ENCODE results near the gene ZNF792. TPM values are rescaled to one million over a fixed set of nuclear protein-coding genes. Genes with fewer than 3 reads are reported as not detected.

Gene ZNF792
- total RNA-seq, 3 donors from 2014 or later: 6.4 to 11.6 (median 11.1) TPM

DNA sequence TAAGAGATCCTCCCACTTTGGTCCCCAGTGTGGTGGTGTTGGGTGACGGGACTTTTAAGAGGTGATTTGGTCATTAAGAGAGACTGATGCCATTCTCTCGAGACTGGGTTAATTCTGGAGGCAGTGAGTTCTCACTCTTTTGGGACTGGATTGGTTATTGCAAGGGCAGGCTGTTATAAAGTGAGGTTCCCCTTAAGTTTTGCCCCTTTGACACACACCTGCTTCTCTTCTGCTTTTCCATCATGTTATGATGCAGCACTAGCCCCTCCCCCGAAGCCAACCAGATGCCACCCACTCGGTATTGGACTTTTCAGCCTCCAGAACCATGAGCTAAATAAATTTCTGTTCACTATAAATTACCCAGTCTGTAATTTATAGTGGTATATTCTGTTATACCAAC lies 19.8 kb upstream of the ZNF792 start:
- DNase-seq (ENCODE audit: low spot score in 2 of 2): no peak
- TF ChIP-seq POLR2AphosphoS5 (IDR thresholded peaks at IDR 0.05): no peak
- TF ChIP-seq, protein P1, sequence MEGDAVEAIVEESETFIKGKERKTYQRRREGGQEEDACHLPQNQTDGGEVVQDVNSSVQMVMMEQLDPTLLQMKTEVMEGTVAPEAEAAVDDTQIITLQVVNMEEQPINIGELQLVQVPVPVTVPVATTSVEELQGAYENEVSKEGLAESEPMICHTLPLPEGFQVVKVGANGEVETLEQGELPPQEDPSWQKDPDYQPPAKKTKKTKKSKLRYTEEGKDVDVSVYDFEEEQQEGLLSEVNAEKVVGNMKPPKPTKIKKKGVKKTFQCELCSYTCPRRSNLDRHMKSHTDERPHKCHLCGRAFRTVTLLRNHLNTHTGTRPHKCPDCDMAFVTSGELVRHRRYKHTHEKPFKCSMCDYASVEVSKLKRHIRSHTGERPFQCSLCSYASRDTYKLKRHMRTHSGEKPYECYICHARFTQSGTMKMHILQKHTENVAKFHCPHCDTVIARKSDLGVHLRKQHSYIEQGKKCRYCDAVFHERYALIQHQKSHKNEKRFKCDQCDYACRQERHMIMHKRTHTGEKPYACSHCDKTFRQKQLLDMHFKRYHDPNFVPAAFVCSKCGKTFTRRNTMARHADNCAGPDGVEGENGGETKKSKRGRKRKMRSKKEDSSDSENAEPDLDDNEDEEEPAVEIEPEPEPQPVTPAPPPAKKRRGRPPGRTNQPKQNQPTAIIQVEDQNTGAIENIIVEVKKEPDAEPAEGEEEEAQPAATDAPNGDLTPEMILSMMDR (IDR thresholded peaks at IDR 0.05): no peak
- TF ChIP-seq POLR2A (IDR thresholded peaks at IDR 0.05): no peak
- Histone ChIP-seq H3K4me3 (no peak overlapping the region), H3K4me1 (no peaks in the 10 kb centered on the region), H3K9me3 (no peaks in the 10 kb centered on the region), H3K36me3 (no peaks in the 10 kb centered on the region), H3K27me3 (no peaks in the 10 kb centered on the region), H3K27ac (no peak overlapping the region)
- intact Hi-C loops (cut with DNase I; ENCODE audit: low total_unique reads): no loop called here

DNA sequence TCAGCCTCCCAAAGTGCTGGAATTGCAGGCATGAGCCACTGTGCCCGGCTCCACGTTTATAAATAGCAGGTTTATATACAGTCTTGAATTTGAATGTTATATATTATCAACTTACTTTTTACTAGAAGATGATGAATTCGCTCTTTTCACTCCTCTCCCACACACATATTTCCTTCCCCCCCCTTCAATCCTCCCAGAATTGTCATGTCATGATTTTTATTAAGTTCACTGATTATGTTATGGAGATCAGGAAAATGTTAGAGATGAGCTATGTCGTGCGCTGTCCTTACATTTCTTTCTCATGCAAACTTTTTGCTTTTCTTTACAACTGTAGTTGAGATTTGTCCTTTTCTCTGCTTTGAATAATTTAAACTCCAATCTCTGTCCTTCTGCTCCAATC lies 18.2 kb upstream of the ZNF792 start:
- H3K4me3 ChIP-seq: no peak overlapping the region
- H3K36me3 ChIP-seq: no peaks in the 10 kb centered on the region
- no peaks in the 10 kb centered on the region for H3K27me3 ChIP-seq
- H3K27ac ChIP-seq: no peak overlapping the region
- DNase-seq (ENCODE audit: low spot score in 2 of 2): no peak
- no peak for TF ChIP-seq POLR2A (IDR thresholded peaks at IDR 0.05)
- no peak for TF ChIP-seq POLR2AphosphoS5 (IDR thresholded peaks at IDR 0.05)
- TF ChIP-seq, protein P1 (IDR thresholded peaks at IDR 0.05): no peak
- H3K9me3 ChIP-seq: peaks cover 0 to under 1% of the 10 kb centered on the region in 2 donors
- H3K4me1 ChIP-seq: no peaks in the 10 kb centered on the region
- intact Hi-C loops (cut with DNase I; ENCODE audit: low total_unique reads): no loop called here

DNA sequence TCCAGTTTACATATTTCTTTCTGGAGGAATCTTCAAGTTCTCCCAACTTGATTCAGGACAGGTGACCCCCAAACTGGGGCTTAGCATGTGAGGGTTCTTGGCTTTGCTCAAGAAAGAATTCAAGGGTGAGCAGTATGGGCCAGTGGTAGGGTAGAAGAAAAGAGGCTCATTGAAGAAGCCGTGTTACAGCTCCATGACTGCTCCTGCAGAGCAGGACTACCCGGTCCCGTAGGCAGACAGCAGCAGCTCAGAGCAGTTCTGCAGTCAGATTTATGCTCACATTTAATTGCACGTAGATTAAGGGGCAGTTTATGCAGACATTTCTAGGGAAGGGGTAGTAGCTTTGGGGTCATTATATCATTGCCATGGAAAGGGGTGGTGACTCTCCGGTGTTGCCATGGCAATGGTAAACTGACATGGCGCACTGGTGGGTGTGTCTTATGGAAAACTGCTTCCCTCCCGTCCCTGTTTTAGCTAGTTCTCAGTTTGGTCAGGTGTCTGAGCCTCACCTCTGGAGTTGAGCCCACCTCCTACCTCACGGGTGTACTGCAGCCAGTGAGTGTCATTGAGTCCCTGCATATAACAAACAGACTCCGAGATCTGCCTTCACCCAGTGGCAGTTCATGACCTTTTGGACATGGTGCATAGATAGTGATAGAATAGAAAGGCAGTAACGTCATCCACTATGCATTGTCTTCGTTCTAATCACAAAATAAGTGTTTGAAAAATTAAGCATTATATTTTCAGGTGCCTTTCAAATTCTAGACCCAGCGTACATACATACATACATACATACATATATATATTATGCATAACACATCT lies 16.0 kb upstream of the ZNF792 start:
- no peaks in the 10 kb centered on the region for H3K27me3 ChIP-seq
- H3K27ac ChIP-seq: no peak overlapping the region
- no peaks in the 10 kb centered on the region for H3K36me3 ChIP-seq
- no peaks in the 10 kb centered on the region for H3K4me1 ChIP-seq
- no peak for DNase-seq (ENCODE audit: low spot score in 2 of 2)
- intact Hi-C loops (cut with DNase I; ENCODE audit: low total_unique reads): loop anchor here (5.0 kb wide), 1 partner anchor 32 kb away; no protein-coding TSS in a partner anchor
- H3K4me3 ChIP-seq: no peak overlapping the region
- TF ChIP-seq POLR2A (IDR thresholded peaks at IDR 0.05): no peak
- TF ChIP-seq, protein P1 (IDR thresholded peaks at IDR 0.05): no peak
- TF ChIP-seq POLR2AphosphoS5 (IDR thresholded peaks at IDR 0.05): no peak
- H3K9me3 ChIP-seq: peaks cover 0 to 8% of the 10 kb centered on the region in 2 donors

DNA sequence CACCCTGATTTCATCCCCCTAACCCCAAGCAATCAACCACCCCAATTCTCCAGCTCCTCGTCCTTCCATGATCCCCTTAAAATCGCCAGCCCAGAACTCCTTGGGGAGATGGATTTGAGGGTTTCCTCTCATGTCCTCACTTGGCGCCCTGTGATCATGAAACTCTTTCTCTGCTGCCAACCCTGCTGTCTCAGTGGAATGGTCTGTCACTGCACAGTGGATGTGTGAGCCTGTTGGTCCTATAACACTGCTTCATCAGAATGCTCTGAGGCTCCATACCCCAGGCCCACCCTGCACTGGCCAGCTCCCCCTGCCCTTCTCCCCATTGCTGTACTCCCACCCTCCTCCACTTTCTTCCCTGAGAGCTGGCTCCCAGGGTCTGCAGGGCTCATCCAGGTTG lies 12.6 kb upstream of the ZNF792 start:
- TF ChIP-seq POLR2AphosphoS5 (IDR thresholded peaks at IDR 0.05) (no peak), POLR2A (IDR thresholded peaks at IDR 0.05) (no peak)
- TF ChIP-seq, protein P1 (IDR thresholded peaks at IDR 0.05): no peak
- Histone ChIP-seq H3K9me3 (peaks cover 0 to 8% of the 10 kb centered on the region in 2 donors), H3K27me3 (no peaks in the 10 kb centered on the region), H3K4me3 (no peak overlapping the region), H3K36me3 (no peaks in the 10 kb centered on the region), H3K27ac (no peak overlapping the region), H3K4me1 (no peaks in the 10 kb centered on the region)
- DNase-seq (ENCODE audit: low spot score in 2 of 2): no peak
- intact Hi-C loops (cut with DNase I; ENCODE audit: low total_unique reads): loop anchor here (5.0 kb wide), 1 partner anchor 36 kb away; no protein-coding TSS in a partner anchor

DNA sequence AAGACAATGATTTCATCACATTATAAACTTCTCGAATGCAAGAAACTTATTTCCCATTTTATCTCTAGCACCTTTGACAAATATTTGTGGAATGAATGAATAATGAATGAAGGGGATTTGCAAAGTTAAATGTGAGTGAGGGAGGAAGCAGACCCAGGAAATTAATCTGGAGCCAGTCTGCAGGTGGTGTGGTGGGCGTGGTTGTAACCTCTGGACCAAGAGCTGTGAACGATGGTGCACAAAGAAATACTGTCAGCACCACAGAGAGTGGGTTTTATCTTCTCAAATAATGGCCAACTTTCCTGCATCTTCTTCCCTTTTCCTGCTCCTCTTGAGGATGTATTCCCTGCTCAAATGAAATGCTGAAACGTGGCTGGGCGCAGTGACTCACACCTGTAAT lies 11.0 kb upstream of the ZNF792 start:
- no peak for DNase-seq (ENCODE audit: low spot score in 2 of 2)
- TF ChIP-seq, protein P1 (IDR thresholded peaks at IDR 0.05): no peak
- no peak for TF ChIP-seq POLR2A (IDR thresholded peaks at IDR 0.05)
- no peak for TF ChIP-seq POLR2AphosphoS5 (IDR thresholded peaks at IDR 0.05)
- no peak overlapping the region for H3K27ac ChIP-seq
- no peak overlapping the region for H3K4me3 ChIP-seq
- H3K27me3 ChIP-seq: no peaks in the 10 kb centered on the region
- H3K9me3 ChIP-seq: peaks cover 0 to 8% of the 10 kb centered on the region in 2 donors
- intact Hi-C loops (cut with DNase I; ENCODE audit: low total_unique reads): loop anchor here (5.0 kb wide), 1 partner anchor 37 kb away; no protein-coding TSS in a partner anchor
- no peaks in the 10 kb centered on the region for H3K36me3 ChIP-seq
- no peaks in the 10 kb centered on the region for H3K4me1 ChIP-seq
